Liver (tissue), 9 donors: ENCODE data around the gene PPM1M. TPM values are rescaled to one million over a fixed set of nuclear protein-coding genes. Genes with fewer than 3 reads are reported as not detected.

Experiments used
- DNase-seq: peaks from one replicate; pipeline ENCODE4 v3.0.0-alpha.2; 2017; ENCODE audit warnings: low spot score
- H3K27ac ChIP-seq, 2 donors: one replicate each; pipeline ENCODE4 v1.7.0; 2013; ENCODE audit warnings: inconsistent platforms in 2 of 2, low read length in 2 of 2, control low read depth in 1 of 2, low read depth in 1 of 2, mild to moderate bottlenecking in 1 of 2
- H3K27me3 ChIP-seq, 4 donors: one replicate each; pipeline versions ENCODE4 v1.6.1 to v1.7.0; 2013; ENCODE audit warnings: low read length in 3 of 4, inconsistent platforms in 1 of 4, mild to moderate bottlenecking in 1 of 4, moderate library complexity in 1 of 4; ENCODE audit not compliant: control insufficient read depth in 4 of 4, insufficient read depth in 4 of 4
- H3K36me3 ChIP-seq, 4 donors: one replicate each; pipeline versions ENCODE4 v1.6.1 to v1.7.0; 2013; ENCODE audit warnings: low read length in 3 of 4, mild to moderate bottlenecking in 3 of 4, low read depth in 1 of 4, moderate library complexity in 1 of 4; ENCODE audit not compliant: control insufficient read depth in 4 of 4, insufficient read depth in 3 of 4
- H3K4me1 ChIP-seq, 4 donors: one replicate each; pipeline versions ENCODE4 v1.6.1 to v1.7.0; 2013; ENCODE audit warnings: low read length in 3 of 4, mild to moderate bottlenecking in 3 of 4, moderate library complexity in 1 of 4; ENCODE audit not compliant: control insufficient read depth in 4 of 4, insufficient read depth in 4 of 4
- H3K4me3 ChIP-seq, 3 donors: one replicate each; pipeline versions ENCODE4 v1.6.1 to v1.7.0; 2013; ENCODE audit warnings: low read length in 3 of 3, control low read depth in 1 of 3, low read depth in 1 of 3, mild to moderate bottlenecking in 1 of 3
- H3K9ac ChIP-seq, 2 donors: one replicate each; pipeline ENCODE4 v1.7.0; 2013; ENCODE audit warnings: low read length in 2 of 2, mild to moderate bottlenecking in 2 of 2, moderate library complexity in 2 of 2, control low read depth in 1 of 2, low read depth in 1 of 2
- H3K9me3 ChIP-seq, 4 donors: one replicate each; pipeline versions ENCODE4 v1.6.1 to v1.7.0; 2013; ENCODE audit warnings: low read length in 3 of 4; ENCODE audit not compliant: control insufficient read depth in 4 of 4
- EGR1 ChIP-seq, 2 donors: IDR thresholded peaks; 2 replicates each; pipeline ENCODE4 v1.6.1; 2016 to 2018; ENCODE audit warnings: antibody characterized with exemption in 2 of 2, low read depth in 2 of 2
- FOXA1 ChIP-seq: IDR thresholded peaks from 2 replicates; pipeline ENCODE4 v1.6.1; 2016; ENCODE audit warnings: antibody characterized with exemption
- FOXA2 ChIP-seq: IDR thresholded peaks from 2 replicates; pipeline ENCODE4 v1.6.1; 2016; ENCODE audit warnings: antibody characterized with exemption
- GABPA ChIP-seq, 2 donors: IDR thresholded peaks in 1 of 2; conservative IDR thresholded peaks in 1 of 2; 2 replicates each; pipeline ENCODE4 v1.6.1; 2016; ENCODE audit warnings: antibody characterized with exemption in 2 of 2, mild to moderate bottlenecking in 1 of 2, moderate library complexity in 1 of 2
- HNF4A ChIP-seq, 2 donors: conservative IDR thresholded peaks; 2 replicates each; pipeline ENCODE4 v1.6.1; 2016; ENCODE audit warnings: antibody characterized with exemption in 2 of 2, mild to moderate bottlenecking in 2 of 2
- HNF4G ChIP-seq: IDR thresholded peaks from 2 replicates; pipeline ENCODE4 v1.6.1; 2016; ENCODE audit warnings: antibody characterized with exemption
- JUND ChIP-seq, 2 donors: IDR thresholded peaks; 2 replicates each; pipeline ENCODE4 v1.6.1; 2016; ENCODE audit warnings: antibody characterized with exemption in 2 of 2
- NR2F2 ChIP-seq: IDR thresholded peaks from 2 replicates; pipeline ENCODE4 v1.6.1; 2016; ENCODE audit warnings: antibody characterized with exemption
- RAD21 ChIP-seq, 2 donors: IDR thresholded peaks; 2 replicates each; pipeline ENCODE4 v1.6.1; 2016; ENCODE audit warnings: antibody characterized with exemption in 2 of 2, mild to moderate bottlenecking in 2 of 2
- RXRA ChIP-seq, 2 donors: IDR thresholded peaks; 2 replicates each; pipeline ENCODE4 v1.6.1; 2017 to 2018; ENCODE audit warnings: antibody characterized with exemption in 2 of 2, mild to moderate bottlenecking in 1 of 2
- SP1 ChIP-seq: IDR thresholded peaks from 2 replicates; pipeline ENCODE4 v1.6.1; 2018; ENCODE audit warnings: antibody characterized with exemption, mild to moderate bottlenecking
- TAF1 ChIP-seq: conservative IDR thresholded peaks from 2 replicates; pipeline ENCODE4 v1.6.1; 2016; ENCODE audit warnings: antibody characterized with exemption, mild to moderate bottlenecking
- YY1 ChIP-seq: IDR thresholded peaks from 2 replicates; pipeline ENCODE4 v1.6.1; 2016; ENCODE audit warnings: antibody characterized with exemption, mild to moderate bottlenecking
- WGBS: extraction: QIAGEN DNeasy Blood & Tissue Kit; methylation state at CpG from one replicate; pipeline ENCODE4 v1.1.7; 2013; 5-methylcytosine and 5-hydroxymethylcytosine counted together
- polyA plus RNA-seq, 2 donors: library from polyadenylated mRNA; stranded (reverse) in 1 of 2; unstranded in 1 of 2; fragments of 200-250 nt in 1 of 2; fragments of >200 nt in 1 of 2; fragmentation: Nextera tagmentation in 1 of 2; extraction: Ambion mirVana in 1 of 2; gene quantifications; one replicate each; pipeline versions ENCODE4 v1.2.1 to v1.2.3, GENCODE V29; 2013 to 2015
- total RNA-seq, 2 donors: library from RNA; depleted of rRNA; stranded (reverse); fragments of >200 nt; gene quantifications; one replicate each; pipeline ENCODE4 v1.2.3, GENCODE V29; 2014
- TF ChIP-seq, protein P1 (sequence below): IDR thresholded peaks from 2 replicates; pipeline ENCODE4 v1.6.1; 2016; ENCODE audit warnings: antibody characterized with exemption
- TF ChIP-seq, protein P2 (sequence below): fragments of 150-350 bp; IDR thresholded peaks from 2 replicates; pipeline ENCODE4 v1.5.1; 2017; ENCODE audit warnings: improper control_type of control experiment, low read depth, low read length; ENCODE audit not compliant: missing input control
- TF ChIP-seq, protein P3 (sequence below): IDR thresholded peaks from 2 replicates; pipeline ENCODE4 v1.6.1; 2016; ENCODE audit warnings: antibody characterized with exemption
- TF ChIP-seq, protein P4 (sequence below): IDR thresholded peaks from 2 replicates; pipeline ENCODE4 v1.6.1; 2016; ENCODE audit warnings: antibody characterized with exemption, mild to moderate bottlenecking
- TF ChIP-seq, protein P5 (sequence below): IDR thresholded peaks from 2 replicates; pipeline ENCODE4 v1.6.1; 2016; ENCODE audit warnings: antibody characterized with exemption
- donor health status: healthy.
- donor health status: healthy.
- donor health status: healthy.
- donor health status: healthy.
- donor health status: healthy.

The PPM1M gene
- total and polyA plus RNA-seq, 4 donors: 2.8 to 5.5 (median 4.6) TPM

DNA sequence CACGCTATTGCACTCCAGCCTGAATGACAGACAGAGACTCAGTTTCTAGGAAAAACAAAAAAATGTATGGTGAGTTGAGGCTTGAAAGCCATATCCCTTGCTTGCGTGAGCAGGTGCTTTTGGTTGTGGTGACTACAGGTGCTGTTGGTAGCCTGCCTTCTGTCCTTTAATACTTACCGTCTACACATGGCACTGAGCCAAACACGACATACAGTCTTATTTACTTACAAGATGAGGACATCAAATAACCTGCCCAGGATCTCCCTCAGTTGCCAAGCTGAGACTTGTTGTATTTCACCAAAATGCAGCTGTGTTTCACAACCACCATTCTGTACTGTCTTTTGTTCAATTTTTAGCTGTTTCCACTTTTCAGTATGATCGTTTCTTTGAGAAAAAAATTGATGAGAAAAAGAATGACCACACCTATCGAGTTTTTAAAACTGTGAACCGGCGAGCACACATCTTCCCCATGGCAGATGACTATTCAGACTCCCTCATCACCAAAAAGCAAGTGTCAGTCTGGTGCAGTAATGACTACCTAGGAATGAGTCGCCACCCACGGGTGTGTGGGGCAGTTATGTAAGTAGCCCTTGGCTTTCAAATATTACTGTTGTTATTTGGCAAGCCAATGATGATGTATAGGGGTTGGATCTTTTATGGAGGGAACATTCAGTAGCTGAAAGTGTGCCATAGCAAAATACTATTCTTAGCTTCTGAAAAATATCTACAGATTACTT, 41.1 kb upstream of the PPM1M start:
- peak overlapping the region in 2 of 3 donors; percentile 0 to 12 for H3K4me3 ChIP-seq

More for the DNA sequence above, 41.1 kb upstream of the PPM1M start:
- no peak for DNase-seq
- Histone ChIP-seq H3K4me1 (peaks cover 5 to 67% (median 57%) of the 10 kb centered on the region in 4 donors), H3K27me3 (no peaks in the 10 kb centered on the region), H3K9me3 (no peaks in the 10 kb centered on the region), H3K9ac (peak overlapping the region in 1 of 2 donors; percentile 16), H3K27ac (peak overlapping the region; percentile 65 to 72), H3K36me3 (peaks cover 10 to 74% (median 64%) of the 10 kb centered on the region in 4 donors)
- no peak for TF ChIP-seq TAF1
- TF ChIP-seq, protein P1, sequence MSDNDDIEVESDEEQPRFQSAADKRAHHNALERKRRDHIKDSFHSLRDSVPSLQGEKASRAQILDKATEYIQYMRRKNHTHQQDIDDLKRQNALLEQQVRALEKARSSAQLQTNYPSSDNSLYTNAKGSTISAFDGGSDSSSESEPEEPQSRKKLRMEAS: peak; percentile 77
- TF ChIP-seq, protein P2, sequence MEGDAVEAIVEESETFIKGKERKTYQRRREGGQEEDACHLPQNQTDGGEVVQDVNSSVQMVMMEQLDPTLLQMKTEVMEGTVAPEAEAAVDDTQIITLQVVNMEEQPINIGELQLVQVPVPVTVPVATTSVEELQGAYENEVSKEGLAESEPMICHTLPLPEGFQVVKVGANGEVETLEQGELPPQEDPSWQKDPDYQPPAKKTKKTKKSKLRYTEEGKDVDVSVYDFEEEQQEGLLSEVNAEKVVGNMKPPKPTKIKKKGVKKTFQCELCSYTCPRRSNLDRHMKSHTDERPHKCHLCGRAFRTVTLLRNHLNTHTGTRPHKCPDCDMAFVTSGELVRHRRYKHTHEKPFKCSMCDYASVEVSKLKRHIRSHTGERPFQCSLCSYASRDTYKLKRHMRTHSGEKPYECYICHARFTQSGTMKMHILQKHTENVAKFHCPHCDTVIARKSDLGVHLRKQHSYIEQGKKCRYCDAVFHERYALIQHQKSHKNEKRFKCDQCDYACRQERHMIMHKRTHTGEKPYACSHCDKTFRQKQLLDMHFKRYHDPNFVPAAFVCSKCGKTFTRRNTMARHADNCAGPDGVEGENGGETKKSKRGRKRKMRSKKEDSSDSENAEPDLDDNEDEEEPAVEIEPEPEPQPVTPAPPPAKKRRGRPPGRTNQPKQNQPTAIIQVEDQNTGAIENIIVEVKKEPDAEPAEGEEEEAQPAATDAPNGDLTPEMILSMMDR: no peak
- TF ChIP-seq FOXA1: peak; percentile 96
- TF ChIP-seq NR2F2: no peak
- TF ChIP-seq, protein P3, sequence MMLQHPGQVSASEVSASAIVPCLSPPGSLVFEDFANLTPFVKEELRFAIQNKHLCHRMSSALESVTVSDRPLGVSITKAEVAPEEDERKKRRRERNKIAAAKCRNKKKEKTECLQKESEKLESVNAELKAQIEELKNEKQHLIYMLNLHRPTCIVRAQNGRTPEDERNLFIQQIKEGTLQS: no peak
- TF ChIP-seq, protein P4, sequence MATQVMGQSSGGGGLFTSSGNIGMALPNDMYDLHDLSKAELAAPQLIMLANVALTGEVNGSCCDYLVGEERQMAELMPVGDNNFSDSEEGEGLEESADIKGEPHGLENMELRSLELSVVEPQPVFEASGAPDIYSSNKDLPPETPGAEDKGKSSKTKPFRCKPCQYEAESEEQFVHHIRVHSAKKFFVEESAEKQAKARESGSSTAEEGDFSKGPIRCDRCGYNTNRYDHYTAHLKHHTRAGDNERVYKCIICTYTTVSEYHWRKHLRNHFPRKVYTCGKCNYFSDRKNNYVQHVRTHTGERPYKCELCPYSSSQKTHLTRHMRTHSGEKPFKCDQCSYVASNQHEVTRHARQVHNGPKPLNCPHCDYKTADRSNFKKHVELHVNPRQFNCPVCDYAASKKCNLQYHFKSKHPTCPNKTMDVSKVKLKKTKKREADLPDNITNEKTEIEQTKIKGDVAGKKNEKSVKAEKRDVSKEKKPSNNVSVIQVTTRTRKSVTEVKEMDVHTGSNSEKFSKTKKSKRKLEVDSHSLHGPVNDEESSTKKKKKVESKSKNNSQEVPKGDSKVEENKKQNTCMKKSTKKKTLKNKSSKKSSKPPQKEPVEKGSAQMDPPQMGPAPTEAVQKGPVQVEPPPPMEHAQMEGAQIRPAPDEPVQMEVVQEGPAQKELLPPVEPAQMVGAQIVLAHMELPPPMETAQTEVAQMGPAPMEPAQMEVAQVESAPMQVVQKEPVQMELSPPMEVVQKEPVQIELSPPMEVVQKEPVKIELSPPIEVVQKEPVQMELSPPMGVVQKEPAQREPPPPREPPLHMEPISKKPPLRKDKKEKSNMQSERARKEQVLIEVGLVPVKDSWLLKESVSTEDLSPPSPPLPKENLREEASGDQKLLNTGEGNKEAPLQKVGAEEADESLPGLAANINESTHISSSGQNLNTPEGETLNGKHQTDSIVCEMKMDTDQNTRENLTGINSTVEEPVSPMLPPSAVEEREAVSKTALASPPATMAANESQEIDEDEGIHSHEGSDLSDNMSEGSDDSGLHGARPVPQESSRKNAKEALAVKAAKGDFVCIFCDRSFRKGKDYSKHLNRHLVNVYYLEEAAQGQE: no peak
- TF ChIP-seq RAD21 (IDR thresholded peaks at IDR 0.05): peak in 1 of 2 donors; percentile 12
- peak; percentile 97 for TF ChIP-seq FOXA2
- peak; percentile 47 to 83 for TF ChIP-seq RXRA (IDR thresholded peaks at IDR 0.05)
- peak; percentile 16 to 52 for TF ChIP-seq HNF4A (conservative IDR thresholded peaks at IDR 0.05)
- peak; percentile 52 for TF ChIP-seq SP1
- TF ChIP-seq, protein P5, sequence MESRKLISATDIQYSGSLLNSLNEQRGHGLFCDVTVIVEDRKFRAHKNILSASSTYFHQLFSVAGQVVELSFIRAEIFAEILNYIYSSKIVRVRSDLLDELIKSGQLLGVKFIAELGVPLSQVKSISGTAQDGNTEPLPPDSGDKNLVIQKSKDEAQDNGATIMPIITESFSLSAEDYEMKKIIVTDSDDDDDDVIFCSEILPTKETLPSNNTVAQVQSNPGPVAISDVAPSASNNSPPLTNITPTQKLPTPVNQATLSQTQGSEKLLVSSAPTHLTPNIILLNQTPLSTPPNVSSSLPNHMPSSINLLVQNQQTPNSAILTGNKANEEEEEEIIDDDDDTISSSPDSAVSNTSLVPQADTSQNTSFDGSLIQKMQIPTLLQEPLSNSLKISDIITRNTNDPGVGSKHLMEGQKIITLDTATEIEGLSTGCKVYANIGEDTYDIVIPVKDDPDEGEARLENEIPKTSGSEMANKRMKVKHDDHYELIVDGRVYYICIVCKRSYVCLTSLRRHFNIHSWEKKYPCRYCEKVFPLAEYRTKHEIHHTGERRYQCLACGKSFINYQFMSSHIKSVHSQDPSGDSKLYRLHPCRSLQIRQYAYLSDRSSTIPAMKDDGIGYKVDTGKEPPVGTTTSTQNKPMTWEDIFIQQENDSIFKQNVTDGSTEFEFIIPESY: peak; percentile 67
- no peak for TF ChIP-seq GABPA (IDR thresholded peaks at IDR 0.05 in 1 of 2, conservative IDR thresholded peaks at IDR 0.05 in 1 of 2)
- peak; percentile 58 for TF ChIP-seq YY1
- TF ChIP-seq EGR1 (IDR thresholded peaks at IDR 0.05; ENCODE audit: low read depth in 2 of 2): peak in 1 of 2 donors; percentile 33
- TF ChIP-seq JUND (IDR thresholded peaks at IDR 0.05): peak; percentile 15 to 83
- no peak for TF ChIP-seq HNF4G
- WGBS: 37% methylated on average over 10 of the region's 10 CpGs
